ENCODE data around the gene HAGHL.
A peak's percentile ranks its signal among the peaks of the same experiment; 100 is the strongest.

Gene HAGHL

DNA sequence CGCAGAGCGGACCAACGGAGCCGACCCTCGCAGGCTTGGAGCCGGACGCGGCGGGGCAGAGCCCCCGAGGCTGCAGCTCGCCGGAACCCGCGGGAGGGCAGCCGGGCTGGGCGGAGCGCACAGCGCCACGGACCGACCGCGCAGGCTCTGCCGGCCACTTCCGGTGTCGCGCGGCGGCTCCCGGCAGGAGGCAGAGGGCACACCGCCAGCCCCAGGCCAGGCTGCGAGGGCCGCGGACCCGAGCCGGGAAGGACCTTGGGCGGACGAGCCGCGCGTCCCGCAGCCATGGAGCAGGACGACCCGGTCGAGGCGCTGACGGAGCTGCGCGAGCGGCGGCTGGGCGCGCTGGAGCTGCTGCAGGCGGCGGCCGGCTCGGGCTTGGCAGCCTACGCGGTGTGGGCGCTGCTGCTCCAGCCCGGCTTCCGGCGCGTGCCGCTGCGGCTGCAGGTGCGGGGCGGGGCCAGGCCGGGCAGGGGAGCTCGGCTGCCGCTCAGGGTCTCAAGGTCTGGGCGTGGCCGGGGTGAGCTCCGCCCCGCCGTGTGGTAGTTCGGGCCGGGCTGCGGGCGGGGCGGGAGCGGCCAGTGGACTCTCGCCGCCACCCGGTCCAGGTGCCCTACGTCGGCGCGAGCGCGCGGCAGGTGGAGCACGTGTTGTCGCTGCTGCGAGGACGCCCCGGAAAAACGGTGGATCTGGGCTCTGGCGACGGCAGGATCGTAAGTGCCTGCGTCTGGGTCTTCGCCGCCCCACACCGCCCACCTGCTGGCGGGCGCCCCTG, 5.7 kb upstream of the HAGHL start, which contains the start of gene ANTKMT:
Gene ANTKMT, plus strand, starts transcription at position 157 of the 775 bp plus-strand sequence. Its CDS starts 129 bp downstream, at position 286.
- DNase-seq (ENCODE audit: low spot score) = peak; percentile 50

- no peak for DNase-seq (ENCODE audit: low spot score)
Observed at GRCh38 chr16:721765-722540, 5.0 kb upstream of the HAGHL start.

DNA sequence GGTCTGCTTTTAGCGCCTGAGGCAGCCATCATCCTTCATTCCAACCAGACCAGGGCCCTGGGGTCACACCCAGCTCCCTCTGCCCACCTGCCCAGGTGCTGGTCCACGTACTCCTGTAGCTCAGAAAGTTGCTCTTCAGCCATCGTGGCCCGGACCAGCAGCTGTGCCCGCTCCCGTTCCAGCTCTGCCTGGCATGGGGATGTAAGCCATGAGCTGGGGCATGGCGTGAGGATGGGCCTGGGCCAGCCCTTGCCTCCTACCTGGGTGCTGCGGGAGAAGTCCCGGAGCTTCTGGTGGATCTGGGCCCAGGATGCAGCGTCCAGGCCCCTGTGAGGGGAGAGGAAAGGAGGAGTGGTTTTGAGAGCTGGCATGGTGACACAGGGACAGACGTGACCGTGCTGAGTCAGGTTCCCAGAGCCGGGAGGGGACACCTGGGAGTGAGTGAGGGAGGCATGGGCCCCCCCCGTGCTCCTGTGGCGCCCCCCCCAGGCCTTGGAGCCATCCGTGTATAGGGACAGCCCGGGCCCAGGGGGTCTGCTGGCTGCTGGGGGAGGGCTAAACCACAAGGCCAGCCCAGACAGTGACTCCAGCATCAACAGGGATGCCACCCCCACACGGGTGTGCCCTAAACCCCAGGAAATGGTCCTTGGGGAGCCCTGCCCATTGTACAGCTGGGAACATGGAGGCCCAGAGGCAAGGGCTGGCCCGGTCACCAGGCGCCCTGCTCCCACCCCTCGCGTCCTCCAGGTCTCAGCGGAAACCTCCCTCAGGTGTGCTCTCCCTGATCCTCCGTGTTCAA, 3.9 kb upstream of the HAGHL start:
- DNase-seq (ENCODE audit: low spot score) = no peak

DNA sequence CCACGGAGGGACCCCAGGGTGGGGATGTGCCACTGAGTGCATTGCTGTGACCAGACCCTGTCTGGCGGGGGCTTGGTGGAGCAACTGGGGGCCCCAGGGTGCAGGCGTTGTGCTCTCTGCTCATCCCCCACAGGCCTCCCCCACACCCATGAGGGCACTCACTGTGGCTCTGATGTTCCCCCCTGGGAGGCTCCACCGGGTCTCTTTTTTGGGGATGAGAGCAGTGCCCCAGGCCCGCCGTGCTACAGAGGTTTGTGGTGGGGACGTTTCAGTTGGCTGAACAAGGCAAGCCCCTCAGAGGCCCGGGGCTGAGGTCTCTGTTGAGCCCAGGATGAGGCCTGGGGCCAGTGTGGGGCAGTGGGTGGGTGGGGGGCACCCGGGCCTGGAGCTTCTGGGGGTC, 3.2 kb upstream of the HAGHL start:
- no peak for DNase-seq (ENCODE audit: low spot score)

DNA sequence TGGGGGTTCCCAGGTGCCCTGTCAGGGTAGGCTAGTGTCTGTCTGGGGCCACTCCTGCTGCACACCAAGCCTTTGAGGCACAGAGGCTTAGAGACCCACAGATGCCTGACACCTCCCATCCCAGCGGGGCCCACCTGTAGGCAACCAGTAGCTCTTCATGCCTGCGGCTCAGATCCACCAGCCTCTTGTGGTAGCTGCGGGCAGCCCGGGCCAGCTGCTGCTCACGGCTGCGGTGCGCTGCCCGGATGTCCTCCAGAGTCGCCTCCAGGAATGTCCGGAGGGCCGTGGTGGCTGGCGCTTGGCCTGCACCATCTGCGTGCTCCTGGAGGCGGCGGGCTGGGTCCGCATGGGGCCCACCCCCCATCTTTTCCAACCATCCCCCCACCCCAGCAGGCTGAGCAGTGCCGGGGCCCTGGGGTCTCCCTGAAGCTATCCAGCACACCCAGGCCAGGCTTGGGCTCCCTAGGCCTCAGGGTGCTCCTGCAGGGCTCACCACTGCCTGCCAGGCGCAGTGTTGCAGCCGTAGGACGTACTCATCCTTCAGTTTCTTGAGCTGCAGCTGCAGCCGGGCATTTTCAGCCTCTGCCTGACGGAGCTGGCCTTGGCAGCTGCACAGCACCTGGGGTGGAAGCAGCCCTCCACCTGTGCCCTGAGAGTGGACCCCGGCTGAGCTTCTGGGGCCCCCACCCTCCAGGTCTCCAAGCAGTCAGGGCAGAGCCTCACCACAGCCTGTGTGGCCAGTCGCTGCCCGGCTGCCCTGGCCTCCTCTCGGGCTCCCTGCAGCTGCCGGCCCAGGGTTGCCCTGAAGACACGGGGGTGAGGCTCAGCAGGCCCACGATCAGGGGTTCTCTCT, 2.5 kb upstream of the HAGHL start:
- no peak for DNase-seq (ENCODE audit: low spot score)

DNA sequence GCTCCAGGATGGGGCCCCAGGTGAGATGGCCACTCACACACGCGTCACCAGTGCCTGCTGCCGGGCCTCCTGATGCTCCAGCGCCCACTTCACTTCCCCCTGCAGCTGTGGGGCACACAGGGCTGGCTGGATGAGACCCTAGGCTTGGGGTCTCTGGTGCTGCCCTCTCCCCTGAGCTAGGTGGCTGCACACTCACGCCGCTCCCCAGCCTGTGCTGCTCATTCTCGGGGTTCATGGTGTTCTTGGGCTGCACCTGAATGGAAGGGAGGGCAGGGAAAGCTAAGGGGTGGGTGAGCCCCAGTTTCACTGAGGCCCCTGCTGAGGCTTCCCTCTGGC, 1.9 kb upstream of the HAGHL start:
- DNase-seq (ENCODE audit: low spot score) = no peak

DNA sequence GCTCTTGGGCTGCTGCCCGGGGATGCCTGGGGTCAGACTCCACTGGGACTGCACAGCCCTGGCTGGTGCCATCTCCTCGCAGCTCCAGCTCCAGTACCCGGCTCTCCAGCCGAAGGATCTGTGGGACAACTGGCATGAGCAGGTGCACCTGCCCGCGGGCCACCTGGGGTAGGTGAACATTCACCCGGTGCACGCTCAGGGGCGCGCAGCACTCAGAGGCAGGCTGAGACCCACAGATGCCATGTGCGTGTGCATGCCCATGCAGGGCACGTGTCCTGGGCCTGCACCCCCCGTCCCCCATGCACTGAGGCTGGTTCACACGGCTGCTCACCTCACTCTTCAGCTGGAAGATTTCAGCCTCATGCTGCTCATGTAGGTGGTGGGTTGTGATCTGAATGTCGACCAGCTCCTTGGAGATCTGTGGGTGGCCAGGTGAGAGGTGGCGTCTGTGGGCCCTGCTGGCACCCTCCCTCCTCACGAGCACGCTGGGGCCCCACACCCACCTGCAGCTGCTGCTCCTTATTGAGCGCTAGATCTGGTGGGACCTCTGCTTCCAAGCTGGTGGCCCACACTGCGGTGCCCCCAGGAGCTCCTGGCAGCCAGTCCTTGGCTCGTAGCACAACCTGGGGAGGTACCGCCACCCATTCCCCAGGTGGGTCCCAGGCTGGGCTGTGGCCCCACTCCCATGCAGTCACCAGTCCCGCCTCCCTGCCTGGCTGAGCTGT, 1.3 kb upstream of the HAGHL start:
- no peak for DNase-seq (ENCODE audit: low spot score)

- DNase-seq (ENCODE audit: low spot score) = no peak
Observed at GRCh38 chr16:726188-726437, 793 bp upstream of the HAGHL start.

DNA sequence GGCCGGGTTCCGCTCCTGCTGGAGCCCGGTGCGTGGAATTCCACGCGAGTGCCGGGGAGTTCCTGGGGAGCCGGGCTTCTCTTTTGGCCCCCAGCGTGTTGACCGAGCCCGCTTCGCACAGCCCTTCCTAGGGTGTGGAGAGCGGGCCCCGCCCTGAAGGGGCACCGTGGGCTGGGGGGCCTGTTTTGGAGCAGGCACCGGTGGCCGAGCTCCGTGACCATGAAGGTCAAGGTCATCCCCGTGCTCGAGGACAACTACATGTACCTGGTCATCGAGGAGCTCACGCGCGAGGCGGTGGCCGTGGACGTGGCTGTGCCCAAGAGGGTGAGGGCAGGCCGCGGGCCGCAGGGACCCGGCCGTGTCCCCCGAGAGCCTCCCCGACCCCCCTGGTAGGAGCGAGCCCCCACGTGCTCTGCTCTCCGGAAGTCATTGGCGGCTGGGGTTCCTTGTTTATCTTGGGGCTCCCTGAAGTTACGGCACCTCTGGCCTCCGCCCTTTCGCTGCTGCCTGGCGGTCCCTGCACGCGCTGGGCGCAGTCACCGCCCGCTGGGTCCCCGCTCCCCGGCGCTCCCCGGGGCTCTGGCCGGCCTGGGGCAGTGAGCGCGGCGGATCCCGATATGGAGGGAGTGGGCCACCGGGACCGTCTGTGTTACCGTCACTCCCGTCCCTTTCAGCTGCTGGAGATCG, 528 bp downstream of the HAGHL start:
- DNase-seq (ENCODE audit: low spot score) = no peak

DNA sequence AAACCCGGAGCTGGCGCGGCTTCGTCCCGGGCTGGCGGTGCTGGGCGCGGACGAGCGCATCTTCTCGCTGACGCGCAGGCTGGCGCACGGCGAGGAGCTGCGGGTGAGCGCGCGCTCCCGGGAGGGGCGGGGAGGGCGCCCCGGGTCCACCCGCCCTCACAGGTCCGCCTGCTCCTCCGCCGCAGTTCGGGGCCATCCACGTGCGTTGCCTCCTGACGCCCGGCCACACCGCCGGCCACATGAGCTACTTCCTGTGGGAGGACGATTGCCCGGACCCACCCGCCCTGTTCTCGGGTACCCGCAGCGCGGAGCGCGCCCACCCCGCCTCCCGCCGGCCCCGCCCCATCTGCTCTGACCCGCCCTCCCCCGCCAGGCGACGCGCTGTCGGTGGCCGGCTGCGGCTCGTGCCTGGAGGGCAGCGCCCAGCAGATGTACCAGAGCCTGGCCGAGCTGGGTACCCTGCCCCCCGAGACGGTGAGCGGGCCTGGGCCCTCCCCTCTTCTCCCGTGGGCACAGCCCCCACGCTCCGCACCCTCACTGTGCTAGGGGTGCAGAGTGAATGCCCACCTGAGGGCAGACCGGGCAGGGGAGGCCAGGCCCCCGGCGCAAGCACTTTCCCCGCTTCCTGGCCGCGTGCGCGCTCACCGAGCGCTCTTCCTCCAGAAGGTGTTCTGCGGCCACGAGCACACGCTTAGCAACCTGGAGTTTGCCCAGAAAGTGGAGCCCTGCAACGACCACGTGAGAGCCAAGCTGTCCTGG, 1.4 kb downstream of the HAGHL start:
- peak; percentile 62 for DNase-seq (ENCODE audit: low spot score)

DNA sequence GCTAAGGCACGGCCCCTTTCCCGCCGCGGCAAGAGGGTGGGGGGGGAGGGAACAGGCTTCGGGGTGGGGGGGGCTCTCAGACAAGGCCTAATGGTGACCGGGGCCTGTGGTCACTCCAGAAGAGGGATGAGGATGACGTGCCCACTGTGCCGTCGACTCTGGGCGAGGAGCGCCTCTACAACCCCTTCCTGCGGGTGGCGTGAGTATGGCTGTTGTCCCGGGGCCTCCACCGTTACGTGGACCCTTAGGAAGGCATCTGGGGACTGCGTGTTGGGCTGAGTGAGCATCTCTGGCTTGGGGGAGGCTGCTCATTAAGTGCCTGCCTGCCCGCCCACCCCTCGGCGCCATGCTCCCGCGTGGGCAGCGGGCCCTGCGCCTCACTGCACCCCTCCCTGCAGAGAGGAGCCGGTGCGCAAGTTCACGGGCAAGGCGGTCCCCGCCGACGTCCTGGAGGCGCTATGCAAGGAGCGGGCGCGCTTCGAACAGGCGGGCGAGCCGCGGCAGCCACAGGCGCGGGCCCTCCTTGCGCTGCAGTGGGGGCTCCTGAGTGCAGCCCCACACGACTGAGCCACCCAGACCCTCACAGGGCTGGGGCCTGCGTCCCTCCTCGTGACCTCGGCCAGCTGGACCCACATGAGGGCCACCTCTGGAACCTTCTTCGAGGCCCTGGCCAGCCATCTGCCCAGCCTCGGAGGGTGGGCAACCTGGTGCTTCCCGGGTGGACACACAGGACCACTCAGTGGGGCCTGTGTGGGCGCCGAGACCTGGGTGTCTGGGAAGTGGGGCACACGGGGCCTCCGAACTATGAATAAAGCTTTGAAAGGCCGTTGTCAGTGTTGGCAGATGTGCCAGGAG, 2.2 kb downstream of the HAGHL start:
- no peak for DNase-seq (ENCODE audit: low spot score)

DNA sequence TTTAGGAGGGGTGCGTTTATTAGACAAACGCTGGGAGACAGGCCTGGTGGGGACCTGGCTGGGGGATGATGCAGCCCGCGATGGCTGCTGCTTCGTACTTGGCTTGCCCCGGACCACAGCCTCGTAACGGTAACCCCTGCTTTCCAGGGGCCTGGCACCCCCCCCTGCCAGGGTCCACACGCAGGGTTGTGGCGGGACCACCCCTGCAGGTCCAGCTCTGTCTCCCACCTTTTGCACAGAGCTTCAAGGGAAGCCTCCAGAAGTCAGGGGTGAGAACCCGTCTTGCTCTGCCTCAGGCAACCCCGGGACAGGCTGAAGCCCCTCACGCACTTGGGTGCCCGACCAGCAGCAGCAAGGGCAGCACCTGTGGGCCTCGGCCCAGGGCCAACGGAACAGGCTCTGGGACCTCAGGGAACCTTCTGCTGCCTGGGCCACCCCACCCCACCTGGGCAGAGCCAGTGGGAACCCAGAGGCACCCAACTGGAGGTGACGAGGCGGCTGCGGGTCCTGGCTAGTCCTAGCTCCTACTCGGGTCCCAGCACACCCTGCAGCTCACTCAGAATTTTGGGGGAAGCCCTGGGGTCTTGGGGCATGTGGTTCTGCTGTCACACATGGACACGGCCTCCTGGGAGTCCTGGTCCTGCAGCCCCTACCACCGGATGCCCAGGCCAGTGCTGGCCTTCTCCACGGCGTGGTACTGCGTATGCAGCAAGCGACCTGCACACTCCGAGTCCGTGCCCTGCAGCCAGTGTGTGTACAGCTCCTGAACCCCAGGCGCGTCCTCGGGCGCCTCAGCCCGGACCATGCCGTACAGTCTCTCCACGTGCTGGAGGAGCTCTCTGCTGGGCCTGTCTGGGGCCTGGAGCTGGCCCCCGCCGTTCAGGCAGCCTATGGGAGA, 3.1 kb downstream of the HAGHL start:
- DNase-seq (ENCODE audit: low spot score) = no peak

GRCh38 chr16:730666-731509, 4.0 kb downstream of the HAGHL start:
- no peak for DNase-seq (ENCODE audit: low spot score)

DNA sequence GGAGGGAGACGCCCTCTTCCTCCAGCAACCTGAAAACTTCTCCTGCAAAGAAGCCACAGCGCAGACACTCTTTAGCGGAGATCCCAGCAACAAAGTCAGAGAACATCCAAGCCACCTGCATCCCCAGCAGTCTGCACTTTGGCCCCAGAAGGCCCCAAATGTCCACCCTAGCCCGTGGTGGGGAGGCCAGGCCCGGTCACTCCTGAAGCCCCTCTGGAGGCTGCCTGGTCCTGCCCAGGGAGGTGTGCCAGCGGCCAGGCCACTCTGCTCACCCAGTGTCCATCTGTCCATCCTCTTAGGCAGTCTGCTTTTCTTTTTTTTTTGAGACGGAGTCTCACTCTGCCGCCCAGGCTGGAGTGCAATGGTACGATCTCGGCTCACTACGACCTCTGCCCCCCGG, 5.4 kb downstream of the HAGHL start:
- DNase-seq (ENCODE audit: low spot score) = no peak

- DNase-seq (ENCODE audit: low spot score) = no peak
Observed at GRCh38 chr16:732936-733335, 6.0 kb downstream of the HAGHL start.

DNA sequence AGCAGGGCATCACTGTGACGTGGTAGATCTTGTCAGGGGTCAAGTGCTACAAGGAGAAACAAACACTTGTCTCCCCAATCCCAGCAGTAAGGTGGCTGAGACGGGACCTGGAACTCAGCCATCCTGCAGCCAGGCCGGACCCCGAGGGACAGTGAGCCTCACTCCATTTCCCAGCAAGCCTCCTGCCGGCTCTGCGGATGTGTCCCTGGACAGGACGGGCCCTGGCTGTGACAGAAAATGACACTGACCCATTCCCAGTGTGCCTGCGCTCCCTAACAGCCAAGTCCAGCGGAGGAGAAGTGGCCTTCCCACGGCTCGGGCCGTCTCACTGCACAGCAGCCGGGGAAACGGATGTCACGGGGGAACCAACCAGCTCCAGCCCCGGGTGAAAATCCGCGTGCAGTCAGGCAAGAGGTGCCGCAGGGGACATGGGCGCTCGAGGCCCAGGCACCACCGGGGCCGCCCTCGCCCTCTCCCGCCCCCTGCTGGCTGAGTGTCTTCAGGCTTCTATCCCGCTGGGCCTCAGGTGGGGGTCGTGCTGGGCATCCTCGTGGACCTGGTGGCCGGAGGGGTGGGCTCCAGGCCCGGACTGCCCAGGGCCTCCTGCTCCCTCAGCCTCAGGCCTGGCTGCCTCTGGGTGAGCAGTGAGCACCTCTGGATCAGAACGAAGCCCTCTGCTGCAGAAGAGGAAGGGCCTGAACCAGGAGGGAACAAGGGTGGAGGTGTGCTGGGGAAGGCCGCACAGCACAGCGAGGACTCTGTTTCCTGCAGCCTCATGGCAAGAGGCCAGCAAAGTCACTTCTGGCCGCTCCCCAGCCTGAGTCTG, 6.7 kb downstream of the HAGHL start:
- no peak for DNase-seq (ENCODE audit: low spot score)
